C4-2B (cell line): ENCODE data around the gene UBE2U.

Source experiments
- ZFX ChIP-seq: fragments of 450-650 bp; IDR thresholded peaks from 2 replicates; pipeline ENCODE4 v1.6.1; 2017
- TF ChIP-seq, protein P1 (sequence below): fragments of 450-650 bp; conservative IDR thresholded peaks from 2 replicates; pipeline ENCODE4 v1.5.1; 2017; ENCODE audit warnings: mild to moderate bottlenecking

DNA sequence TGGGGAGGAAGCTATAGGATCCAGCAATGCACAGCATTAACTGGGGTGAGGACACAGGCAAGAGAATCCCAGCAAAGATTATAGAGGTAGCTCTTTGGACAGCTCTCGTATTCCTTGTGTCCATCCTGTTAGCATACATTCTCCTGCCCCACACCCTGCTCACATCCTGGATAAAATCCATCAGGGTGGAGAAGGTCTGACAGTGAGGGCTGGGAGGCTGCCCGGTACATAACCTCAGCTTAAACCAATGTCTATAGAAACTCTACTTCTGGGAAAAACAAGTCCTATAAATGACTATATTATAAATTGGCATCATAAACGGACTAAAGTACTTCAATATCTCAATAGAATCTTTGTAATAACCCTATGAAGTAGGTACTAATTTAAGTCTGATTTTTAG lies 36.8 kb upstream of the UBE2U start:
- TF ChIP-seq, protein P1, sequence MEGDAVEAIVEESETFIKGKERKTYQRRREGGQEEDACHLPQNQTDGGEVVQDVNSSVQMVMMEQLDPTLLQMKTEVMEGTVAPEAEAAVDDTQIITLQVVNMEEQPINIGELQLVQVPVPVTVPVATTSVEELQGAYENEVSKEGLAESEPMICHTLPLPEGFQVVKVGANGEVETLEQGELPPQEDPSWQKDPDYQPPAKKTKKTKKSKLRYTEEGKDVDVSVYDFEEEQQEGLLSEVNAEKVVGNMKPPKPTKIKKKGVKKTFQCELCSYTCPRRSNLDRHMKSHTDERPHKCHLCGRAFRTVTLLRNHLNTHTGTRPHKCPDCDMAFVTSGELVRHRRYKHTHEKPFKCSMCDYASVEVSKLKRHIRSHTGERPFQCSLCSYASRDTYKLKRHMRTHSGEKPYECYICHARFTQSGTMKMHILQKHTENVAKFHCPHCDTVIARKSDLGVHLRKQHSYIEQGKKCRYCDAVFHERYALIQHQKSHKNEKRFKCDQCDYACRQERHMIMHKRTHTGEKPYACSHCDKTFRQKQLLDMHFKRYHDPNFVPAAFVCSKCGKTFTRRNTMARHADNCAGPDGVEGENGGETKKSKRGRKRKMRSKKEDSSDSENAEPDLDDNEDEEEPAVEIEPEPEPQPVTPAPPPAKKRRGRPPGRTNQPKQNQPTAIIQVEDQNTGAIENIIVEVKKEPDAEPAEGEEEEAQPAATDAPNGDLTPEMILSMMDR, result no peak
- no peak for TF ChIP-seq ZFX
